ENCODE results near the gene KDSR. TPM values are rescaled to one million over a fixed set of nuclear protein-coding genes. Genes with fewer than 3 reads are reported as not detected.

KDSR gene
- total and polyA plus RNA-seq, 2 experiments from 2014 or later, result 26.5 to 50.7 TPM

GRCh38 chr18:63313396-63313917 lies 53.5 kb downstream of the KDSR start:
- no peak overlapping the region for H2AFZ ChIP-seq
- peaks cover 8% of the 10 kb centered on the region for H3K4me1 ChIP-seq (ENCODE audit: insufficient read depth)
- no peak for DNase-seq (ENCODE audit: low spot score)
- H3K27ac ChIP-seq, result no peak overlapping the region
- peaks cover 14% of the 10 kb centered on the region for H4K20me1 ChIP-seq (ENCODE audit: insufficient read depth, poor library complexity, severe bottlenecking)
- H3K27me3 ChIP-seq, result peaks cover 6% of the 10 kb centered on the region
- peaks cover 2% of the 10 kb centered on the region for H3K79me2 ChIP-seq
- no peaks in the 10 kb centered on the region for H3K9me2 ChIP-seq (replicated peaks; ENCODE audit: insufficient read depth)
- H3K4me3 ChIP-seq, result no peak overlapping the region
- WGBS (ENCODE audit: low lambda C conversion rate, missing lambda C conversion rate), result 80% methylated on average over 5 of the region's 5 CpGs
- H3K4me2 ChIP-seq, result no peak overlapping the region
- no peaks in the 10 kb centered on the region for H3K9me3 ChIP-seq (ENCODE audit: low read depth)
- TF ChIP-seq EZH2phosphoT487 (IDR thresholded peaks at IDR 0.05; ENCODE audit: low read depth, severe bottlenecking, unreplicated experiment), result no peak
- no peak for TF ChIP-seq EZH2 (IDR thresholded peaks at IDR 0.05; ENCODE audit: borderline replicate concordance)
- no peak for TF ChIP-seq CTCF (IDR thresholded peaks at IDR 0.05; ENCODE audit: poor library complexity)
- no peaks in the 10 kb centered on the region for H3K36me3 ChIP-seq (replicated peaks; ENCODE audit: insufficient read depth, low read depth)

GRCh38 chr18:63312737-63313395 lies 54.1 kb downstream of the KDSR start:
- Histone ChIP-seq H3K9me3 (ENCODE audit: low read depth) (no peaks in the 10 kb centered on the region), H3K27ac (no peak overlapping the region), H3K36me3 (replicated peaks; ENCODE audit: insufficient read depth, low read depth) (no peaks in the 10 kb centered on the region), H2AFZ (no peak overlapping the region), H3K79me2 (no peaks in the 10 kb centered on the region), H3K9me2 (replicated peaks; ENCODE audit: insufficient read depth) (no peaks in the 10 kb centered on the region), H3K4me2 (no peak overlapping the region), H3K4me1 (ENCODE audit: insufficient read depth) (peaks cover 8% of the 10 kb centered on the region), H3K27me3 (peaks cover 6% of the 10 kb centered on the region), H3K4me3 (no peak overlapping the region), H4K20me1 (ENCODE audit: insufficient read depth, poor library complexity, severe bottlenecking) (peaks cover 14% of the 10 kb centered on the region)
- WGBS (ENCODE audit: low lambda C conversion rate, missing lambda C conversion rate), result 51% methylated on average over 5 of the region's 5 CpGs
- no peak for DNase-seq (ENCODE audit: low spot score)
- no peak for TF ChIP-seq CTCF (IDR thresholded peaks at IDR 0.05; ENCODE audit: poor library complexity)
- no peak for TF ChIP-seq EZH2phosphoT487 (IDR thresholded peaks at IDR 0.05; ENCODE audit: low read depth, severe bottlenecking, unreplicated experiment)
- no peak for TF ChIP-seq EZH2 (IDR thresholded peaks at IDR 0.05; ENCODE audit: borderline replicate concordance)

GRCh38 chr18:63312019-63312409 lies 55.0 kb downstream of the KDSR start:
- H3K9me3 ChIP-seq (ENCODE audit: low read depth), result no peaks in the 10 kb centered on the region
- H4K20me1 ChIP-seq (ENCODE audit: insufficient read depth, poor library complexity, severe bottlenecking), result peaks cover 7% of the 10 kb centered on the region
- H3K79me2 ChIP-seq, result no peaks in the 10 kb centered on the region
- no peak overlapping the region for H3K4me3 ChIP-seq
- no peak for DNase-seq (ENCODE audit: low spot score)
- H2AFZ ChIP-seq, result no peak overlapping the region
- H3K36me3 ChIP-seq (replicated peaks; ENCODE audit: insufficient read depth, low read depth), result no peaks in the 10 kb centered on the region
- H3K9me2 ChIP-seq (replicated peaks; ENCODE audit: insufficient read depth), result no peaks in the 10 kb centered on the region
- H3K4me2 ChIP-seq, result no peak overlapping the region
- WGBS (ENCODE audit: low lambda C conversion rate, missing lambda C conversion rate), result 88% methylated on average over 3 of the region's 3 CpGs
- no peak for TF ChIP-seq EZH2phosphoT487 (IDR thresholded peaks at IDR 0.05; ENCODE audit: low read depth, severe bottlenecking, unreplicated experiment)
- no peak for TF ChIP-seq EZH2 (IDR thresholded peaks at IDR 0.05; ENCODE audit: borderline replicate concordance)
- no peak for TF ChIP-seq CTCF (IDR thresholded peaks at IDR 0.05; ENCODE audit: poor library complexity)
- H3K4me1 ChIP-seq (ENCODE audit: insufficient read depth), result peaks cover 8% of the 10 kb centered on the region
- peaks cover 1% of the 10 kb centered on the region for H3K27me3 ChIP-seq
- H3K27ac ChIP-seq, result no peak overlapping the region
